Esophagus (tissue), 2 donors: ENCODE data around the gene RASGRP2. TPM values are rescaled to one million over a fixed set of nuclear protein-coding genes. Genes with fewer than 3 reads are reported as not detected.

Source experiments
- H3K27ac ChIP-seq, 2 donors: one replicate each; pipeline ENCODE4 v1.5.1; 2013; ENCODE audit warnings: low read depth in 2 of 2, mild to moderate bottlenecking in 2 of 2, inconsistent platforms in 1 of 2, low read length in 1 of 2, moderate library complexity in 1 of 2
- H3K27me3 ChIP-seq, 2 donors: one replicate each; pipeline ENCODE4 v1.6.1; 2013; ENCODE audit warnings: low read length in 2 of 2, control low read depth in 1 of 2, mild to moderate bottlenecking in 1 of 2; ENCODE audit not compliant: insufficient read depth in 2 of 2, control insufficient read depth in 1 of 2
- H3K36me3 ChIP-seq, 2 donors: one replicate each; pipeline ENCODE4 v1.6.1; 2013; ENCODE audit warnings: low read length in 1 of 2; ENCODE audit not compliant: control insufficient read depth in 2 of 2, insufficient read depth in 2 of 2
- H3K4me1 ChIP-seq, 2 donors: one replicate each; pipeline ENCODE4 v1.6.1; 2013; ENCODE audit warnings: low read length in 1 of 2; ENCODE audit not compliant: control insufficient read depth in 2 of 2, insufficient read depth in 2 of 2
- H3K4me3 ChIP-seq, 2 donors: one replicate each; pipeline ENCODE4 v1.5.1; 2013; ENCODE audit warnings: low read length in 2 of 2, mild to moderate bottlenecking in 2 of 2, low read depth in 1 of 2, moderate library complexity in 1 of 2
- H3K9me3 ChIP-seq, 2 donors: one replicate each; pipeline ENCODE4 v1.6.1; 2013; ENCODE audit warnings: mild to moderate bottlenecking in 2 of 2, low read depth in 1 of 2, low read length in 1 of 2, moderate library complexity in 1 of 2; ENCODE audit not compliant: control insufficient read depth in 2 of 2, insufficient read depth in 1 of 2
- WGBS, 2 donors: extraction: QIAGEN DNeasy Blood & Tissue Kit; methylation state at CpG; one replicate each; pipeline ENCODE4 v1.1.7; 2013; 5-methylcytosine and 5-hydroxymethylcytosine counted together
- polyA plus RNA-seq, 2 donors: library from polyadenylated mRNA; stranded (reverse); fragments of 200-250 nt; gene quantifications; one replicate each; pipeline ENCODE4 v1.2.3, GENCODE V29; 2013
- donor health status: healthy with polysubstance abuse.
- donor health status: Bipolar disorder and iron deficiency.

The RASGRP2 gene
- polyA plus RNA-seq, 2 donors: 7.9 to 13.0 TPM

GRCh38 chr11:64763526-64764039 lies 19.6 kb upstream of the RASGRP2 start:
- peaks cover 8 to 12% of the 10 kb centered on the region in 2 donors for H3K4me1 ChIP-seq
- H3K27ac ChIP-seq: peak overlapping the region; percentile 45 to 82
- 54 to 55% methylated on average over 6 of the region's 6 CpGs for WGBS, 2 donors
- peaks cover 17 to 55% of the 10 kb centered on the region in 2 donors for H3K36me3 ChIP-seq
- no peaks in the 10 kb centered on the region for H3K9me3 ChIP-seq
- no peaks in the 10 kb centered on the region for H3K27me3 ChIP-seq
- H3K4me3 ChIP-seq: no peak overlapping the region

- Histone ChIP-seq H3K4me1 (peaks cover 8 to 12% of the 10 kb centered on the region in 2 donors), H3K4me3 (no peak overlapping the region), H3K36me3 (peaks cover 13 to 49% of the 10 kb centered on the region in 2 donors), H3K27me3 (no peaks in the 10 kb centered on the region), H3K27ac (peak overlapping the region; percentile 45 to 82), H3K9me3 (no peaks in the 10 kb centered on the region)
- 32 to 40% methylated on average over 13 of the region's 13 CpGs for WGBS, 2 donors
These were observed 19.0 kb upstream of the RASGRP2 start for GRCh38 chr11:64762674-64763525.

GRCh38 chr11:64762277-64762673 lies 18.3 kb upstream of the RASGRP2 start:
- 45 to 53% methylated on average over 5 of the region's 5 CpGs for WGBS, 2 donors
- H3K4me1 ChIP-seq: peaks cover 8 to 12% of the 10 kb centered on the region in 2 donors
- no peaks in the 10 kb centered on the region for H3K27me3 ChIP-seq
- no peak overlapping the region for H3K4me3 ChIP-seq
- H3K9me3 ChIP-seq: no peaks in the 10 kb centered on the region
- H3K27ac ChIP-seq: peak overlapping the region; percentile 45 to 82
- peaks cover 7 to 43% of the 10 kb centered on the region in 2 donors for H3K36me3 ChIP-seq

GRCh38 chr11:64760759-64761420 lies 16.9 kb upstream of the RASGRP2 start:
- peak overlapping the region; percentile 8 to 75 for H3K27ac ChIP-seq
- WGBS, 2 donors: 65 to 67% methylated on average over 7 of the region's 7 CpGs
- H3K27me3 ChIP-seq: no peaks in the 10 kb centered on the region
- peaks cover 8 to 12% of the 10 kb centered on the region in 2 donors for H3K4me1 ChIP-seq
- peaks cover 0 to 30% of the 10 kb centered on the region in 2 donors for H3K36me3 ChIP-seq
- no peak overlapping the region for H3K4me3 ChIP-seq
- no peaks in the 10 kb centered on the region for H3K9me3 ChIP-seq

- Histone ChIP-seq H3K4me3 (no peak within 1 kb of the TSS), H3K27ac (peak within 1 kb of the TSS; percentile 42 to 75)
- 52 to 53% methylated on average over 24 of the region's 24 CpGs for WGBS, 2 donors
These were observed 16.1 kb upstream of the RASGRP2 start, which contains the start of gene PYGM for GRCh38 chr11:64759722-64760719. Gene PYGM, minus strand, starts transcription at chr11:64759974. Its CDS starts 76 bp downstream, at chr11:64759898.

GRCh38 chr11:64759131-64759721 lies 15.3 kb upstream of the RASGRP2 start:
- 69 to 72% methylated on average over 21 of the region's 21 CpGs for WGBS, 2 donors
- H3K27ac ChIP-seq: peak overlapping the region; percentile 37 to 75
- H3K36me3 ChIP-seq: peaks cover 0 to 22% of the 10 kb centered on the region in 2 donors
- no peaks in the 10 kb centered on the region for H3K9me3 ChIP-seq
- no peak overlapping the region for H3K4me3 ChIP-seq
- peaks cover 8 to 12% of the 10 kb centered on the region in 2 donors for H3K4me1 ChIP-seq
- no peaks in the 10 kb centered on the region for H3K27me3 ChIP-seq

More at GRCh38 chr11:64759722-64760719, 16.1 kb upstream of the RASGRP2 start, which contains the start of gene PYGM:
- H3K9me3 ChIP-seq: no peaks in the 10 kb centered on the region
- H3K27me3 ChIP-seq: no peaks in the 10 kb centered on the region
- peaks cover 8 to 12% of the 10 kb centered on the region in 2 donors for H3K4me1 ChIP-seq
- H3K36me3 ChIP-seq: peaks cover 0 to 24% of the 10 kb centered on the region in 2 donors

GRCh38 chr11:64758330-64759079 lies 14.6 kb upstream of the RASGRP2 start:
- no peaks in the 10 kb centered on the region for H3K27me3 ChIP-seq
- H3K4me3 ChIP-seq: no peak overlapping the region
- H3K4me1 ChIP-seq: peaks cover 6 to 10% of the 10 kb centered on the region in 2 donors
- 85 to 87% methylated on average over 15 of the region's 15 CpGs for WGBS, 2 donors
- no peaks in the 10 kb centered on the region for H3K9me3 ChIP-seq
- peaks cover 0 to 15% of the 10 kb centered on the region in 2 donors for H3K36me3 ChIP-seq
- no peak overlapping the region for H3K27ac ChIP-seq
